ENCODE measurements around the gene ANAPC7. TPM values are rescaled to one million over a fixed set of nuclear protein-coding genes. Genes with fewer than 3 reads are reported as not detected.
A peak's percentile ranks its signal among the peaks of the same experiment; 100 is the strongest.

The ANAPC7 gene
- 10 to 100 TPM; 28.4 to 42.0 (median 37.3) TPM for total RNA-seq

- peak within 1 kb of the TSS; percentile 70 for H3K4me3 ChIP-seq (ENCODE audit: low read depth, poor library complexity, severe bottlenecking)
- 0 to 1% methylated on average over 62 of the region's 62 CpGs for WGBS, 2 donors
- intact Hi-C loops (cut with DNase I; ENCODE audit: low total_unique reads): no loop called here
- DNase-seq (ENCODE audit: low spot score in 2 of 2): peak; percentile 88 to 97
- TF ChIP-seq CTCF (IDR thresholded peaks at IDR 0.05) (no peak), POLR2A (IDR thresholded peaks at IDR 0.05) (no peak)
Observed at GRCh38 chr12:110403146-110403975, at the start of gene ANAPC7. TSS of gene ANAPC7 (minus strand) at chr12:110403708. CDS start at chr12:110403627, 81 bp downstream.

- peak in 1 of 2 donors; percentile 37 for DNase-seq (ENCODE audit: low spot score in 2 of 2)
- 79 to 80% methylated on average over 1 of the region's 1 CpG for WGBS, 2 donors
- TF ChIP-seq CTCF (IDR thresholded peaks at IDR 0.05) (no peak), POLR2A (IDR thresholded peaks at IDR 0.05) (no peak)
- no peak overlapping the region for H3K4me3 ChIP-seq (ENCODE audit: low read depth, poor library complexity, severe bottlenecking)
- intact Hi-C loops (cut with DNase I; ENCODE audit: low total_unique reads): no loop called here
Observed at GRCh38 chr12:110451263-110451662, 47.8 kb upstream of the ANAPC7 start.

GRCh38 chr12:110449799-110450497 is 46.4 kb upstream of the ANAPC7 start, which contains the start of gene ARPC3:
TSS of gene ARPC3 (minus strand) at chr12:110450337. CDS start at chr12:110450260, 77 bp downstream.
- 1% methylated on average over 51 of the region's 51 CpGs for WGBS, 2 donors
- H3K4me3 ChIP-seq (ENCODE audit: low read depth, poor library complexity, severe bottlenecking): peak within 1 kb of the TSS; percentile 83
- TF ChIP-seq POLR2A (IDR thresholded peaks at IDR 0.05) (peak in 1 of 2 donors; percentile 10), CTCF (IDR thresholded peaks at IDR 0.05) (peak in 1 of 3 donors; percentile 73)
- intact Hi-C loops (cut with DNase I; ENCODE audit: low total_unique reads): no loop called here
- peak; percentile 94 to 99 for DNase-seq (ENCODE audit: low spot score in 2 of 2)

GRCh38 chr12:110444455-110444854 is 40.9 kb upstream of the ANAPC7 start:
- intact Hi-C loops (cut with DNase I; ENCODE audit: low total_unique reads): no loop called here
- DNase-seq (ENCODE audit: low spot score in 2 of 2): peak in 1 of 2 donors; percentile 28
- H3K4me3 ChIP-seq (ENCODE audit: low read depth, poor library complexity, severe bottlenecking): no peak overlapping the region
- TF ChIP-seq CTCF (IDR thresholded peaks at IDR 0.05) (no peak), POLR2A (IDR thresholded peaks at IDR 0.05) (no peak)
- 95 to 97% methylated on average over 3 of the region's 3 CpGs for WGBS, 2 donors

GRCh38 chr12:110436231-110436630 is 32.7 kb upstream of the ANAPC7 start:
- 54 to 59% methylated on average over 2 of the region's 2 CpGs for WGBS, 2 donors
- no peak for TF ChIP-seq CTCF (IDR thresholded peaks at IDR 0.05)
- no peak for TF ChIP-seq POLR2A (IDR thresholded peaks at IDR 0.05)
- DNase-seq (ENCODE audit: low spot score in 2 of 2): no peak
- H3K4me3 ChIP-seq (ENCODE audit: low read depth, poor library complexity, severe bottlenecking): no peak overlapping the region
- intact Hi-C loops (cut with DNase I; ENCODE audit: low total_unique reads): no loop called here

Data from lower leg skin (tissue), 4 donors.